Natural killer cell (primary cell): ENCODE results near the gene EFHD1. TPM values are rescaled to one million over a fixed set of nuclear protein-coding genes. Genes with fewer than 3 reads are reported as not detected.

ENCODE experiments used
- ATAC-seq, 3 donors: fragments of 150-1000 bp in 2 of 3; fragments of 200-7000 bp in 1 of 3; cut with Tn5 transposase; 1 replicate in 1 of 3; 2 replicates in 2 of 3; pipeline ENCODE4 v1.10.0; 2021; ENCODE audit warnings: mild to moderate bottlenecking in 2 of 3, moderate library complexity in 2 of 3
- DNase-seq, 2 donors: peaks; one replicate each; pipeline versions ENCODE4 v3.0.0 to v3.0.0-alpha.2; 2013 to 2021; ENCODE audit warnings: mixed read lengths in 1 of 2
- H3K27ac ChIP-seq: one replicate; pipeline ENCODE4 v1.5.1; 2013; ENCODE audit warnings: mild to moderate bottlenecking, low read length
- H3K27me3 ChIP-seq: one replicate; pipeline ENCODE4 v1.6.1; 2013; ENCODE audit warnings: low read length; ENCODE audit not compliant: control insufficient read depth, insufficient read depth
- H3K36me3 ChIP-seq: one replicate; pipeline ENCODE4 v1.6.1; 2013; ENCODE audit warnings: low read length; ENCODE audit not compliant: control insufficient read depth, insufficient read depth
- H3K4me1 ChIP-seq: one replicate; pipeline ENCODE4 v1.6.1; 2013; ENCODE audit warnings: low read length; ENCODE audit not compliant: control insufficient read depth, insufficient read depth
- H3K4me3 ChIP-seq: one replicate; pipeline ENCODE4 v1.5.1; 2013; ENCODE audit warnings: low read length
- H3K9me3 ChIP-seq: one replicate; pipeline ENCODE4 v1.6.1; 2013; ENCODE audit warnings: low read length; ENCODE audit not compliant: control insufficient read depth, insufficient read depth
- H3K27ac Mint-ChIP-seq, 2 donors: one replicate each; pipeline ENCODE4 v1.8.0; 2022; ENCODE audit warnings: mild to moderate bottlenecking in 2 of 2, mixed read lengths in 2 of 2, moderate library complexity in 1 of 2
- H3K27me3 Mint-ChIP-seq, 2 donors: one replicate each; pipeline ENCODE4 v1.8.0; 2022; ENCODE audit warnings: low read depth in 2 of 2, mixed read lengths in 2 of 2
- H3K36me3 Mint-ChIP-seq: one replicate; pipeline ENCODE4 v1.8.0; 2022; ENCODE audit warnings: mixed read lengths
- H3K4me1 Mint-ChIP-seq, 2 donors: one replicate each; pipeline ENCODE4 v1.8.0; 2022; ENCODE audit warnings: mixed read lengths in 2 of 2
- H3K4me3 Mint-ChIP-seq: one replicate; pipeline ENCODE4 v1.8.0; 2022; ENCODE audit warnings: mild to moderate bottlenecking, moderate library complexity, mixed read lengths
- H3K9me3 Mint-ChIP-seq, 2 donors: one replicate each; pipeline ENCODE4 v1.8.0; 2022; ENCODE audit warnings: mixed read lengths in 2 of 2
- CTCF ChIP-seq: fragments of 200-600 bp; IDR thresholded peaks from one replicate; pipeline ENCODE4 v1.8.0; 2022; ENCODE audit warnings: antibody characterized with exemption
- WGBS: methylation state at CpG from one replicate; pipeline ENCODE4 v1.1.7; 2013; ENCODE audit warnings: missing lambda C conversion rate; ENCODE audit not compliant: insufficient coverage; 5-methylcytosine and 5-hydroxymethylcytosine counted together
- intact Hi-C: fragments of 100-400 bp; cut with micrococcal nuclease; formaldehyde crosslinking; loops from one replicate; pipeline ENCODE4 v1.14.2; 2022
- total RNA-seq, 4 donors: library from RNA; stranded (reverse); fragments of 120-200 nt in 1 of 4; gene quantifications; one replicate each; pipeline versions ENCODE4 v1.2.3 to v1.2.4, GENCODE V29; 2013 to 2022

Gene EFHD1
- total RNA-seq, 3 donors from 2014 or later (not counting 1 experiment from before 2014, with no cell fraction given) = 0.58 TPM; not detected in 2

- H3K9me3 ChIP-seq = no peaks in the 10 kb centered on the region
- intact Hi-C loops = no loop called here
- no peaks in the 10 kb centered on the region for H3K36me3 ChIP-seq
- 99% methylated on average over 4 of the region's 4 CpGs for WGBS
- no peak overlapping the region for H3K4me3 ChIP-seq
- no peak for ATAC-seq
- no peak overlapping the region for H3K27ac ChIP-seq
- no peak overlapping the region for H3K4me3 Mint-ChIP-seq
- no peak for TF ChIP-seq CTCF
- H3K27me3 ChIP-seq = no peaks in the 10 kb centered on the region
- H3K4me1 ChIP-seq = peaks cover 10% of the 10 kb centered on the region
- H3K4me1 Mint-ChIP-seq = peaks cover 8 to 19% of the 10 kb centered on the region in 2 donors
- no peak for DNase-seq
- H3K27me3 Mint-ChIP-seq = no peaks in the 10 kb centered on the region
- no peaks in the 10 kb centered on the region for H3K9me3 Mint-ChIP-seq
- no peaks in the 10 kb centered on the region for H3K36me3 Mint-ChIP-seq
- H3K27ac Mint-ChIP-seq = no peak overlapping the region
Measured at GRCh38 chr2:232693344-232693743, 59.9 kb downstream of the EFHD1 start.

- Mint-ChIP-seq H3K36me3 (no peaks in the 10 kb centered on the region), H3K27me3 (no peaks in the 10 kb centered on the region), H3K4me3 (peak overlapping the region; percentile 93), H3K4me1 (peaks cover 29 to 39% of the 10 kb centered on the region in 2 donors), H3K27ac (peak overlapping the region; percentile 85 to 86), H3K9me3 (no peaks in the 10 kb centered on the region)
- peak overlapping the region; percentile 33 for H3K27ac ChIP-seq
- peaks cover 16% of the 10 kb centered on the region for H3K4me1 ChIP-seq
- intact Hi-C loops = no loop called here
- H3K4me3 ChIP-seq = peak overlapping the region; percentile 88
- no peaks in the 10 kb centered on the region for H3K9me3 ChIP-seq
- no peak for ATAC-seq
- no peaks in the 10 kb centered on the region for H3K27me3 ChIP-seq
- no peak for DNase-seq
- TF ChIP-seq CTCF = no peak
- H3K36me3 ChIP-seq = no peaks in the 10 kb centered on the region
- WGBS = 54% methylated on average over 10 of the region's 10 CpGs
Measured at GRCh38 chr2:232696609-232697058, 63.2 kb downstream of the EFHD1 start.

GRCh38 chr2:232697059-232697806 lies 63.8 kb downstream of the EFHD1 start, which contains the start of gene GIGYF2:
Gene GIGYF2 (plus strand): TSS chr2:232697331. CDS start chr2:232735198, 37,867 bp downstream.
- H3K4me1 Mint-ChIP-seq = peaks cover 29 to 39% of the 10 kb centered on the region in 2 donors
- H3K36me3 Mint-ChIP-seq = no peaks in the 10 kb centered on the region
- H3K27ac Mint-ChIP-seq = peak within 1 kb of the TSS; percentile 85 to 86
- H3K4me3 ChIP-seq = peak within 1 kb of the TSS; percentile 88
- H3K27me3 ChIP-seq = no peaks in the 10 kb centered on the region
- peak within 1 kb of the TSS; percentile 79 for H3K27ac ChIP-seq
- WGBS = under 1% methylated on average over 71 of the region's 71 CpGs
- intact Hi-C loops = no loop called here
- peaks cover 16% of the 10 kb centered on the region for H3K4me1 ChIP-seq
- peak within 1 kb of the TSS; percentile 93 for H3K4me3 Mint-ChIP-seq
- TF ChIP-seq CTCF = no peak
- peak; percentile 85 to 93 (median 89) for ATAC-seq
- H3K9me3 ChIP-seq = no peaks in the 10 kb centered on the region
- H3K27me3 Mint-ChIP-seq = no peaks in the 10 kb centered on the region
- no peaks in the 10 kb centered on the region for H3K9me3 Mint-ChIP-seq
- no peaks in the 10 kb centered on the region for H3K36me3 ChIP-seq
- peak; percentile 83 to 95 for DNase-seq
